Thoracic aorta (tissue), 2 donors: Measurements from ENCODE around the gene ARHGAP24. TPM values are rescaled to one million over a fixed set of nuclear protein-coding genes. Genes with fewer than 3 reads are reported as not detected.

Source experiments
- ATAC-seq: fragments of 150-250 bp; one replicate; pipeline ENCODE4 v1.8.0; 2017; ENCODE audit warnings: low read depth; ENCODE audit not compliant: insufficient number of reproducible peaks, low FRiP score
- DNase-seq: peaks from one replicate; pipeline ENCODE4 v3.0.0-alpha.2; 2020; ENCODE audit warnings: low spot score
- H3K27ac ChIP-seq, 2 donors: fragments of 200-600 bp; sonication (generic); 1 replicate in 1 of 2; 2 replicates in 1 of 2; pipeline ENCODE4 v1.5.1; 2016; ENCODE audit warnings: mild to moderate bottlenecking in 2 of 2, moderate library complexity in 2 of 2
- H3K27me3 ChIP-seq: fragments of 200-600 bp; sonication (generic); replicated peaks from 2 replicates; pipeline ENCODE4 v1.6.0; 2016; ENCODE audit warnings: mild to moderate bottlenecking; ENCODE audit not compliant: insufficient read depth
- H3K36me3 ChIP-seq: fragments of 200-600 bp; sonication (generic); one replicate; pipeline ENCODE4 v1.5.1; 2016
- H3K4me1 ChIP-seq, 2 donors: fragments of 200-600 bp; sonication (generic); 1 replicate in 1 of 2; 2 replicates in 1 of 2; pipeline versions ENCODE4 v1.5.1 to v1.6.0; 2016; ENCODE audit warnings: low read depth in 2 of 2, mild to moderate bottlenecking in 1 of 2; ENCODE audit not compliant: control insufficient read depth in 1 of 2
- H3K4me3 ChIP-seq: fragments of 200-600 bp; sonication (generic); 2 replicates; pipeline ENCODE4 v1.5.1; 2016; ENCODE audit warnings: mild to moderate bottlenecking
- H3K9me3 ChIP-seq: fragments of 200-600 bp; sonication (generic); 2 replicates; pipeline ENCODE4 v1.5.1; 2016
- total RNA-seq, 2 donors: library from RNA; depleted of rRNA; stranded (reverse); fragments of >200 nt; gene quantifications; one replicate each; pipeline versions ENCODE4 v1.1.0 to v1.2.3, GENCODE V29; 2016
- TF ChIP-seq, protein P1 (sequence below): fragments of 200-600 bp; sonication (generic); IDR thresholded peaks from one replicate; pipeline ENCODE4 v1.5.1; 2019; ENCODE audit warnings: antibody characterized with exemption

The ARHGAP24 gene
- total RNA-seq, 2 donors from 2014 or later = 30.1 to 43.6 TPM

- H3K36me3 ChIP-seq = no peaks in the 10 kb centered on the region
- no peaks in the 10 kb centered on the region for H3K9me3 ChIP-seq
- H3K4me3 ChIP-seq = no peak overlapping the region
- no peaks in the 10 kb centered on the region for H3K4me1 ChIP-seq
- TF ChIP-seq, protein P1, sequence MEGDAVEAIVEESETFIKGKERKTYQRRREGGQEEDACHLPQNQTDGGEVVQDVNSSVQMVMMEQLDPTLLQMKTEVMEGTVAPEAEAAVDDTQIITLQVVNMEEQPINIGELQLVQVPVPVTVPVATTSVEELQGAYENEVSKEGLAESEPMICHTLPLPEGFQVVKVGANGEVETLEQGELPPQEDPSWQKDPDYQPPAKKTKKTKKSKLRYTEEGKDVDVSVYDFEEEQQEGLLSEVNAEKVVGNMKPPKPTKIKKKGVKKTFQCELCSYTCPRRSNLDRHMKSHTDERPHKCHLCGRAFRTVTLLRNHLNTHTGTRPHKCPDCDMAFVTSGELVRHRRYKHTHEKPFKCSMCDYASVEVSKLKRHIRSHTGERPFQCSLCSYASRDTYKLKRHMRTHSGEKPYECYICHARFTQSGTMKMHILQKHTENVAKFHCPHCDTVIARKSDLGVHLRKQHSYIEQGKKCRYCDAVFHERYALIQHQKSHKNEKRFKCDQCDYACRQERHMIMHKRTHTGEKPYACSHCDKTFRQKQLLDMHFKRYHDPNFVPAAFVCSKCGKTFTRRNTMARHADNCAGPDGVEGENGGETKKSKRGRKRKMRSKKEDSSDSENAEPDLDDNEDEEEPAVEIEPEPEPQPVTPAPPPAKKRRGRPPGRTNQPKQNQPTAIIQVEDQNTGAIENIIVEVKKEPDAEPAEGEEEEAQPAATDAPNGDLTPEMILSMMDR = no peak
- ATAC-seq = no peak
- no peaks in the 10 kb centered on the region for H3K27me3 ChIP-seq
- DNase-seq = no peak
- H3K27ac ChIP-seq = no peak overlapping the region
Measured at GRCh38 chr4:85431156-85431555, 43.8 kb upstream of the ARHGAP24 start.

- TF ChIP-seq, protein P1 = no peak
Measured at GRCh38 chr4:85431881-85432485, 43.0 kb upstream of the ARHGAP24 start.

GRCh38 chr4:85445050-85445639, 29.8 kb upstream of the ARHGAP24 start:
- H3K4me1 ChIP-seq = peaks cover 0 to 11% of the 10 kb centered on the region in 2 donors
- no peaks in the 10 kb centered on the region for H3K27me3 ChIP-seq
- H3K27ac ChIP-seq = no peak overlapping the region
- no peaks in the 10 kb centered on the region for H3K9me3 ChIP-seq
- no peak for DNase-seq
- H3K4me3 ChIP-seq = no peak overlapping the region
- no peaks in the 10 kb centered on the region for H3K36me3 ChIP-seq
- TF ChIP-seq, protein P1 = no peak
- no peak for ATAC-seq

More at GRCh38 chr4:85431881-85432485, 43.0 kb upstream of the ARHGAP24 start:
- Histone ChIP-seq H3K4me3 (no peak overlapping the region), H3K9me3 (no peaks in the 10 kb centered on the region), H3K4me1 (no peaks in the 10 kb centered on the region), H3K27me3 (no peaks in the 10 kb centered on the region), H3K27ac (no peak overlapping the region), H3K36me3 (no peaks in the 10 kb centered on the region)
- ATAC-seq (no peak), DNase-seq (no peak)

GRCh38 chr4:85446141-85446861, 28.6 kb upstream of the ARHGAP24 start:
- DNase-seq (no peak), ATAC-seq (no peak)
- TF ChIP-seq, protein P1 = no peak
- H3K36me3 ChIP-seq = no peaks in the 10 kb centered on the region
- H3K4me1 ChIP-seq = peaks cover 0 to 11% of the 10 kb centered on the region in 2 donors
- no peaks in the 10 kb centered on the region for H3K27me3 ChIP-seq
- no peak overlapping the region for H3K27ac ChIP-seq
- H3K4me3 ChIP-seq = no peak overlapping the region
- no peaks in the 10 kb centered on the region for H3K9me3 ChIP-seq
